Inferior parietal cortex (tissue), 1 donor: Measurements from ENCODE around the gene BACH1.

ENCODE experiments used
- DNase-seq: peaks from one replicate; pipeline ENCODE4 v3.0.0-alpha.2; 2016; ENCODE audit errors: extremely low spot score

Gene BACH1

DNA sequence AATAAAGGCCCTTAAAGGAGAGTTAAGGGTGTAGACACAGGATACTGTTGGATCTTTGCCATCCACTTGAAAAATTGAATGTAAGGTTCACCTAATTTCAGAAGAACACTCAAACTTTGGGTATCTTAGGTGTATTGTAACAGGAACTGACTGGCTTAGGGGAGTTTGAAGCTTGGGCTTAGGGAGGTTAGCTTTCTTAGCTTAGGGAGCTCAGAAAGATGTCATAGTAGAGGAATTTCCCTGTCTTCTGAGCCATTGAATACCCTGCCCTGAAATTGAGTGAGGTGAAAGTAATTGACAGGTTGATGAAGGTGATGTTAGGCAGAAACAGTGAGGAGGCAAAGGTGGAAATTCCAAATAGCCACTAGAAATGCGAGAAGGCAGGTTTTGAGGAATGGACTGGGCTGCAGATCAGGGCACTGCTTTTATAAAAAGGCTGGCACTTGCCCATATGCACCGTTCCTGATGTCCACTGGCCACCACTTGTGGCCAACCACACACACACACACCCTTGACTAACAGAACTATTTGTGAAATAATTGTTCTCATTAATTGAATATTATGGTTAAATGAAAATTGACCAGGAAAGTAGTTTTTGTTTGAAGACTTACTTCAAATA is 16.5 kb downstream of the BACH1 start:
- DNase-seq: no peak

DNA sequence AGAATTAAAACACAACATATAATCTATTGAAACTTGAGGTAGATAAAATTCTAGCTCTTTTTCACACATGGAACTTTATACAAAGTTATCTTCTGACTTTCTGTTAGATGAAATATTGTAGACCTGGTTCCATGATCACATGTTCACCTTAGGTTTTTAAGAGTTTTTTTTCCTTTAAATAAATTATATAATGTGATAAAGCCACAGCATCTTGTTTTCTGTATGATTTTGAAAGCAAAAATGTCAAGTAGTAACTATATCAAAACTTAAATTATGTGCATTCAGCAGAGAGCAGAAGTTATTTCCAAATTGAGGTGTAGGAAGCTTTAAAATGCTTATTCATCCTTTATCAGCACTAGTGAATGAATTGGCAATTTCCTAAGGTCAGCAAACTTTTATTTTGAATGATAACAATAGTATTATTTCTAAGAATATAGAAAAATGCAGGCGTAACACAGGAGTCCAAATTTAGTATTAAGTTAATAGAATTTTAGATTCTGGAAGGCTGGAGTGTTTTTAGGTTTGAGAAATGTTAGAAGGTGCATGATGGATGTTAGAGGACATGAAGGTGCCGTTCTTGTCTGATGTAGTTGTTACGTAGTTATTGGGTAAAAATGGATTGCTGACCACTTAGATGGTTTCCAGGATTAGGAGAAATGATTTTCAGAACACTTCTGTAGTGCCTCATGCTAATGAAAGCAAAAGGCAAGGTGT is 17.5 kb downstream of the BACH1 start:
- no peak for DNase-seq

GRCh38 chr21:29316806-29317205 is 18.1 kb downstream of the BACH1 start:
- no peak for DNase-seq

GRCh38 chr21:29318354-29318753 is 19.6 kb downstream of the BACH1 start:
- DNase-seq: no peak

DNA sequence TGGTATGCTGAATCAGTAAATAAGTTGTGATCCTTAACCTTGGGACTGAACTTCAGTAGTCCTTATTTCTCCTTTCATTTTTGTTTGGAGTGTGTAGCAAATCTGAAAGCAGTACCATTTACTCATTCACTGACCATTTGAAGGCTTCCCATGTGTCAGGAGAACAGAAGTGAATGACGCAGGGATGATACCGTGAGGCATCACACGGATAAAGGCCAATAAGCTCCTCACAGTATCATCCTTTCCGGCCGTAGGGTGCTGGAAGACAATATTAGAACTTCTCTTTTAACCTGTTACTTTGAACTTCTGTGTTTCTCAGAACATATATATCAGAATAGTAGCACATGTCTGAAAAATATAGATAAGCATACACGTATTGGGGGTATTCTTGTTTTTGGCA is 21.3 kb downstream of the BACH1 start:
- no peak for DNase-seq

- no peak for DNase-seq
Observed at GRCh38 chr21:29321217-29321616, 22.5 kb downstream of the BACH1 start.

DNA sequence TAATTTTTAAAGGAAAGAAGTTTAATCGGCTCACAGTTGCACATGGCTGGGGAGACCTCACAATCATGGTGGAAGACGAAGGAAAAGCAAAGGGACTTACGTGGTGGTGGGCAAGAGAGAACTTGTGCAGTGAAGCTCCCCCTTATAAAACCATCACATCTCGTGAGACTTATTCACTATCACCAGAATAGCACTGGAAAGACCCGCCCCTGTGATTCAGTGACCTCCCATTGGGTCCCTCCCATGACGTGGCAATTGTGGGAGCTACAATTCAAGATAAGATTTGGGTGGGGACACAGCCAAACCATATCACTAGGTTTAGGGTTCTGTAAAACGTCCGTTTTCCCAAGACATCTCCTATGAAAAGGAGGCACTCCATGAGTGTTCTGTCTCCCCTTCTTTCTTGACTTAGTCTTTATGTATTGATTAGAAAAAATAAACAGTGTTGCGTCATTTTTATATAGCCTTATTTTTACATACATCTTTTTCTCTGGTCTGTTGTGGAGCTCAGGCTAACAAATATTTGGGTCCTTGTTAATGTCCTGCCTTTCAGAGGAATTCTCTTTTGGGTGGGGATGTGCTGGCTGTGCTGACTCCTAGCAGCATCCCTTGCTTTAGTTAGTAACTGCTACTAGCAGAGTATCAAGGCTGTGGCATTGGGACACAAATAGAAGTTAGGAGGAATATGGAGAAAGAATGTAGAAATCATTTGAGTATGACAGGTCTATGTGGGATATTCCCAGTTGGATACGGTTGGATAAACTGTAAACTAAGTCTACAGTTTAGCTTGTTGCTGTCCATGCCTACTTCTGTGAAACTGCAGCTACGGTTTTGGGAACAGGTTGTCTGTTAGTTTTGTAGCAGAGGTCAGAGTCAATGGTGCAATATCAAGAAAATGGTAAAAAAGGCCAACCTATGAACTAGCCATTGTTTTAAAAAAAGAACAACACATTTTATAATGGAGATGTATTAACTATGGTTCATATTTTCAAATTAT is 23.5 kb downstream of the BACH1 start:
- no peak for DNase-seq

GRCh38 chr21:29323189-29323588 is 24.5 kb downstream of the BACH1 start:
- DNase-seq: no peak

- no peak for DNase-seq
Observed at GRCh38 chr21:29326914-29327554, 28.3 kb downstream of the BACH1 start.

GRCh38 chr21:29329406-29329805 is 30.7 kb downstream of the BACH1 start:
- no peak for DNase-seq

DNA sequence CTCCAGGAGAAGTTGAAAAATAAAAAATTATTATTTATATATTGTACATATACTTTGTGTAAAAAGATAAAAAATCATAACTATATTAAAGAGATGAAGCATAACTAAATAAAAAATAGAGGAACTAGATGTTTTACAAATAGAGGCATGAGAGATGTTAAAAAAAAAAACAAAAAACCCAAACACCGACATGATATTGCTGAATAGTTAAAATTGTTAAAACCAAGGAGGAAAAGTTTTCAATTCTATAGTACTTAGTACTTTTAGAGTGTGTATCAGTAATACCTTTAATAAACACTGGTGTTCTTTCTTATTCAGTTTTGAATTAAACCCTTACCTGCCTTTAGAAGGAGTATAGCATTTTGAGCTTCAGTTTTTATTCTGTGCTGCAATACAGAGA is 32.1 kb downstream of the BACH1 start:
- no peak for DNase-seq

DNA sequence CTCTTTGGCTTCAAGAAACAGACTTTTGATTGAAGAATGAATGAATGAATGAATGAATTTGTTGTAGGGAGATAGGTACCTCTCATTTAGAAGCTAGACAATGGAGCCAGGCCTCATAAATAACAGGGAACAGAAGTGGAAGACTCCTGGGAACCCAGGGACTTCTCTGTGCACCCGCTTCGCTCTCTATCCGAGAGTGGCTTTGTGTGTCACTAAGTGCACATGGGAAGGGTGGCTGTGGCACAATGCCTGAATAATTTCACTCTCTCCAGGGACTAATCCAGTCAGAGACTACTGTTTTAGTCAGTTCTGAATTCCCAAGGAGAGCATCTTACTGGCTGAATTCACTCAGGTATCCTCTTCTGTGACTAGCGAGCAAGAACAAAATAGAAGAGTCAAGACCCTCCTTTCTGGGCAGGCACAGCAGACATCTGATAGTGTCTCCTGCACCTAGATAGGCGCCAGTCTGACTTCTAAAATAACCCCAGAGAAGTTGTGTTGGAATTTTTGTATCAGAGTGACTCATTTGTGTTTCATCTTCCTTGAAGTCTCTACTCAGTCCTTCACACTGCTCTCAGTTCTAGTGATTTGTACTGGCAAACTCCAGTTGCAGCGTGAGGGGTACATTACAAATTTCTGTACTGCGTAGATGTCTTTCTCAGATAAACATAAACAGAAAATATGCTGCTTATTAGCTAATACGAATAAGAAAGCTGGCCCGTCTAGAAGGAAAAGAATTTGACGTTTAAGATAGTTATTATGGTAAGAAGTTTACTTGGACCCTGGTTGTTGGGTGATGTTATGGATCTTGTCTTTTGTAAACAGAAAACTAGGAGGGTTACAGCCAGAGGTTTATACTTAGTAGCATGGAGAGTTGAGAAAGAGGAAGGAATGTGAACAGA is 34.0 kb downstream of the BACH1 start:
- no peak for DNase-seq

GRCh38 chr21:29333406-29333805 is 34.7 kb downstream of the BACH1 start:
- DNase-seq: no peak

GRCh38 chr21:29334717-29335428 is 36.2 kb downstream of the BACH1 start:
- DNase-seq: no peak

DNA sequence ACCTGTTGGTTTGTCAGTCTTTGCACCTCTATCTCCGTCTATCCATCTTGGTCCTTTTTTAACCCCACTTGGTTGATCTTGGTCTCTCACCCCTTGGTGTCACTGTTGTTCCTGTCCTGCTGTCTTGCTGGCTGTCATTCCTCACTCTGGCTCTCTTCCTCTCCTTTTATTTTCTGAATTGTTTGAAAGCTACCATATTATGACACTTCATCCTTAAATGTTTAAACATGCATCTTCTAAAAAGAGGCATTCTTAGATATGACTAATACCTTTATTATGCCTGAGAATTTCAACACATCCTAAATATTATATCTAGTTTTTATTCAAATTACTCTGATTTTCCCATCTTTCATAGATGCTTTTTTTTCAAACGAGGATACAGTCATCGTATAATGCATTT is 37.0 kb downstream of the BACH1 start:
- no peak for DNase-seq

DNA sequence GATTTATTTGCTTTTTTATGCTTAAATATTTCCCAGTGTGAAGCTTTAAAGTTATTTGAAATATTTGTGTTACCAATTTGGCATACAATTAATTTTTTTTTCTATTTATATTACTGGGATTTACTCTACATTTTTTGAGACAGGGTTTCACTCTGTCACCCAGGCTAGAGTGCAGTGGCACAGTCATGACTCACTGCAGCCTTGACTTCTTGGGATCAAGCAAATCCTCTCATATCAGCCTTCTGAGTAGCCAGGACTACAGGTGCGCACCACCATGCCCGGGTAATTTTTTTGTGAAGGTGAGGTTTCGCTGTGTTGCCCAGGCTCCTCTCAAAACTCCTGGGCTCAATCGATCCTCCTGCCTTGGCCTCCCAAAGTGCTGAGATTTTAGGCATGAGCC is 39.5 kb downstream of the BACH1 start:
- DNase-seq: no peak

DNA sequence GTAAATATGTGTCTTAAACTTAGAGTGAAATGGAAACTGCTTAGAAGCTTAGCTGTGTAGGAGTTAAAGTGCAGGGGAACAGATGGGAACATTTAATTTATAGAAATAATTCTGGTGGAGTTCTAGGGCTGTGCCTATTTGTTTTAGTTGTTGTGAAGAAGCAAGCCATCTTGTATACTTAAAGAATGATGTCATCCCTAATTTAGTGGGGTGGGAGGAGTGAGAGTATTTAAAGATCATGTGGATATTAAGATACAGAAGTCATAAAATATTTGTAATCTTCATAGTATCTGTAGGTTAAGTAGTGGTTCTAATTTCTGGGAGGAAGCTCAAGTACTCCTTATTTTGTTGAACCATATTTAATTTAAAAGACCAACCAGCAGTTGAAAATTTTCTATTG is 41.5 kb downstream of the BACH1 start:
- DNase-seq: no peak

GRCh38 chr21:29342363-29342957 is 43.7 kb downstream of the BACH1 start:
- DNase-seq: no peak

DNA sequence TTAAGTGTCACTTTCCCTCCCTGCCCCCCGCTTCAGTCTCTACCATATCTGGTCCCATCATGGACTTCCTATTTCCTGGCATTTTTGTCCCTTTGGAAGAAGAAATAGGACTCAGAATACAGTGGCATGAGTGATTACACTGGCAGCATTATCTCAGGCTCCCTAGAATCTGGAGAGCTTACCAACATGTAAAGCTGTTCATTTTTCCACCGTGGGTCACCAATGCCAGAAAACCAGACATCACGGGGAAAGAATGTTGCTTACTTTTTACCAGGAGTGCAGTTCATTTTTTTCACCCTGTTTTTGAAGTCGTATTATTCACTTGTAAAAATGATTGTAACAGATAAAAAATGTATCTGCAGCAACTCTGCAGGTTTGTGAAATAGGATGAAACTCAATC is 44.8 kb downstream of the BACH1 start:
- no peak for DNase-seq

GRCh38 chr21:29346281-29346680 is 47.6 kb downstream of the BACH1 start:
- DNase-seq: no peak
